GM19468 (cell line): ENCODE results near the gene ATP5PB.

ENCODE experiments used
- ATAC-seq: cut with Tn5 transposase; IDR thresholded peaks from one replicate; pipeline ENCODE4 v1.9.1; 2021; ENCODE audit warnings: mild to moderate bottlenecking, moderate library complexity, moderate number of reproducible peaks; ENCODE audit not compliant: unreplicated experiment; ENCODE audit errors: extremely low read depth

ATP5PB gene

DNA sequence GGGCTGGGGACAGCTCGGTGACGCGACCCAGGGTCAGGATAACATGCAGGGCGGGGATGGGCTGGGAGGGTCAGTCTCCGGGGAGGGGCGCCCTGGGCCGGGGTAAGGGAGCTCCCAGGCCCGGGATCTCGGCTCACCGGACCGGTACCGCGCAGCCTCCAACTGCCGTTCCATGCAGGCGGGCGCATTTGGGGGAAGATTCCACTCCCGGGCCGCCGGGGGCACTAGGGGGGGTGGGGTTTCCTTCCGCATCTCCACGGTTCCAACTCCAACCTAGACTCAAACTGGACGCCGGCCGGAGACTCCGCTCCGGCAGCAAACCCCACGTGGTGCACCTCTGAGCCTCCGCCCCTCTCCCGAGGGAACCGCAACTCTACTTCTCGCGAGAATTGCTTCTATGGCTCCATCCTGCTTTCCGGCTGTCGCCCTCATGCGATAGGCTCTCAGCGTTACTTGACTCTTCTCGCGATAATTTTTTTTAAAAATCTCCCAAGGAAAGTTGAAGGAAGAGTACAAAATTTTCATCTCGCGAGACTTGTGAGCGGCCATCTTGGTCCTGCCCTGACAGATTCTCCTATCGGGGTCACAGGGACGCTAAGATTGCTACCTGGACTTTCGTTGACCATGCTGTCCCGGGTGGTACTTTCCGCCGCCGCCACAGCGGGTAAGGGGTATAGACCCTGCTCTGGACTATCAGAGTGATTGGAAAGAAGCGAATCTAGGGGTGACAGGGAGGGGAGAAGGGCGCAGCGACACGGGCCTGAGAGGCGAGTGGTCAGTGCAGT is at the start of gene ATP5PB, which contains the start of gene WDR77:
Gene ATP5PB, plus strand, starts transcription at position 547 of the 785 bp plus-strand sequence. Its CDS starts 78 bp downstream, at position 625.
Gene WDR77, minus strand, starts transcription at position 339 of the 785 bp plus-strand sequence. Its CDS starts 87 bp downstream, at position 252.
- ATAC-seq: peak; percentile 95

DNA sequence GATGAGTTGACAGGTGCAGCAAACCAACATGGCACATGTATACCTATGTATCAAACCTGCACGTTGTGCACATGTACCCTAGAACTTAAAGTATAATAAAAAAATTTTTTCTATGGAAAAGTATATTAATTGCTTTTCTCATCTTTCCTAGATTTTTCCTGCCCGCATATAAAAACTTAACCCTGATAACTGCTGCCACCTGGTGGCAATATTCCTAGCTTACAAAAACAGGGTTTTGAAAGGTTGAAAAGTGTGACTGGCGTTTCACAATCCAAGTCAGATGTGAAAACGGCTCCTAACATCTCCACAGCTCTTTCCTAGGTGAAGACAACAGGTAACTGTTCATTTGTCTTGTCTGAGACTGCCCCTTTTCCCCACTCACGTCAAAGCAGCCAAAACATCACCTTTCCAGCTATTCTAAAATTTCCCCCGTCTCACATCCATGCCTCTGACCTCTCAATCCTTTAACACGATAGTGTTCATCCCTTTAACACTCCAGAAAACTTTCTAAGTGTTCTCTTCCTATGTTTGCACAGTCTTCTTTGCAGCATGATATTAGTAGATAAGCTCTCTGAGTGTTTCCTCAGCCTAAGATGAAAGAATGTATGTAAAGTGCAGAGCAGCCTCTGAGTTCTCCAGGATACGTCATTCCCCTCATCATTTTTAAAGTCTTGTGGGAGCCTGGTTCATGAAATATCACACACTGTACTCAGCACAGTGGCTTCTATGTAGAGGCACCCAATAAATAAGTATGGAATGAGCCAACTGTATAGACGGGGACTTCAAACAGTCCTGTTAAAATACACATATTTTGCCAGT is 49.3 kb upstream of the ATP5PB start:
- ATAC-seq: no peak

GRCh38 chr1:111402083-111402482 is 47.2 kb upstream of the ATP5PB start:
- no peak for ATAC-seq

GRCh38 chr1:111404588-111404987 is 44.7 kb upstream of the ATP5PB start:
- ATAC-seq: no peak

GRCh38 chr1:111406321-111406768 is 42.9 kb upstream of the ATP5PB start:
- ATAC-seq: peak; percentile 85

- ATAC-seq: no peak
Measured at GRCh38 chr1:111407301-111407700, 42.0 kb upstream of the ATP5PB start.

DNA sequence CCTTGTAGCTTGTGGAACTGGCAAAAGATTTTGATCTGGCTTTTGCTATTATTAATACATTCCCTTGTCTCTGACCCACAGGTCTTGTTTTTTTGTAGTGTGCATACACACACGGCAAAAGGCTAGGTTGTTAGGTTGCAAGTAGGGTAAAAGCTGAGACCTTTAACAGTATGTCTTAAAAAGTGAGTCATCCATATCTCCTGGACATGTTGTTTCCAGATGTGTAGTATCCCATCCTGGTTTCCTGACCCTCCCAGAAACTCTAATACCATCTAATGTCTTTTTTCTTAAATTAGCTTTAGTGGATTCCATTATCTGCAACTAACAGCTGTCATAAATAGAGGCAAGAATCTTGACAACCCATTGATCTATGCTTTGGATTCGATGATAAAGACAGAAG is 36.4 kb upstream of the ATP5PB start:
- no peak for ATAC-seq

DNA sequence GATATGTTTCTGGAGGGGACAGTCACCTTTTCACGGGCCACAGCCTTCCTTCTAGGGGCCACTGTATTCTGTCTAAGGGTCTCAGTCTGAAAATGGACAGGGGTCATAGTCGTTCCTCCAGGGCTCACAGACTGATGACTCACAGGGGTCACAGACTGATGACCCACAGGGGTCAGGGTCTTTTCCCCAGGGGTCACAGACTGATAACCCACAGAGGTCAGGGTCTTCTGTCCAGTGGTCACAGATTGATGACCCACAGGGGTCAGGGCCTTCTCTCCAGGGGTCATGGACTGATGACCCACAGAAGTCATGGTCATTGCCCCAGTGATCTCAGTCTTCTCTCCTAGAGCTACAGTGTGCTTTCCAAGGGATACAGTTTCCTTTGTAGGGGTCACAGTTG is 34.5 kb upstream of the ATP5PB start:
- no peak for ATAC-seq

DNA sequence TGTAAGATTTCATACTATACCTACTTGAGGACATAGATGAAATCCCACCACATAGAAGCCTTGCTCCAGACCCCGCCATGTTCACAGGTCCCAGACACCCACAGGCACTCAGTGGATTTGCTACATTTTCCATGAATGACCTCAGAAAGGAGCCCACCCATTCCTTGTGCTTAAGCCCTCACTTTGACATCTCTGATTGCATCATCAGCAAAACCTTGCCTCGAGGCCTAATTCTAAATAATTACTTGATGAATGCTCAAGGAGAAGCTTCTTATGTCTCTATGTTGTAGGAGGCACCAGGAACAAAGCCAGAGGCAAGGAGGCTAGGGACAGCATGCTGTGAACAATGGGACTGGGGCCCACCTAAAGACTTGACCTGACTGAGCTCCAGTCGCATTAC is 33.8 kb upstream of the ATP5PB start:
- no peak for ATAC-seq

GRCh38 chr1:111417755-111418154 is 31.5 kb upstream of the ATP5PB start:
- no peak for ATAC-seq

GRCh38 chr1:111419037-111419436 is 30.2 kb upstream of the ATP5PB start:
- no peak for ATAC-seq

DNA sequence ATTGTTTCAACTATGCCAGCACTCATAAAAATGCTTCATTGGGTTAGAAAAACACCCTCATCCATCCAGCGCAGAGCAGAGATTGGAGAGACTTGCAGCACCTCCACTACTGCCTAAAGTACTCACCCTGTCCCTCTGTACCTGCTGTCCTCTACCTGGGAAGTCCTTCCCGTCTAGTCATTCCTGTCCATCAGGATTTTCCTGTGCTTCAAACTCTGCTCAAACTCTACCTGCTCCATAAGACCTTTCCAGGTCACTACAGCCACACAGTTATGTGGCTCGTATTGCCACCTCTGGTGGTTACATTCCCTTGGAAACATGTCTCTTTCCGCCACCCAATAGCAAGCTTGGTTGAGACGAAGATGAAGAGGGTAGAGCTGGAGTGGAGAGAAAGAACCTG is 28.9 kb upstream of the ATP5PB start:
- no peak for ATAC-seq

- ATAC-seq: no peak
Measured at GRCh38 chr1:111422546-111423391, 26.5 kb upstream of the ATP5PB start.

DNA sequence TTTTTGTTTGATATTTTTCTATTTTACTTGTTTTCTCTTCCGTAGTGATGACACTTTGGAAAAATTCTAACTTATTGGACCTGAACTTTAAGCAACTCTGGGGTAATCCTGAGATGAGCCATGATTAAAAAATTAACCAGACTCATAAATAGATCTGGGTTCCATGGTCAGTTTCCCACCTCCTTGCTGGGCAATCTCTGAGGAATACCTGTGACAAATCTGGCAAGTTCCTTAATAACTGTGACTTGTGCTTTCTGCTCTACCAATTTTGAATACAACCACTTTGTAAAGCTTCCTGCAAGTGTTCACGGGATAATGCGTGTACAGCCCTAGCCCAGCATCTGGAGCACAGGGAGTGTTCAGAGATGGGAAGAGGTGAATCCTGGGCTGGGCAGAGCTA is 25.0 kb upstream of the ATP5PB start:
- no peak for ATAC-seq

DNA sequence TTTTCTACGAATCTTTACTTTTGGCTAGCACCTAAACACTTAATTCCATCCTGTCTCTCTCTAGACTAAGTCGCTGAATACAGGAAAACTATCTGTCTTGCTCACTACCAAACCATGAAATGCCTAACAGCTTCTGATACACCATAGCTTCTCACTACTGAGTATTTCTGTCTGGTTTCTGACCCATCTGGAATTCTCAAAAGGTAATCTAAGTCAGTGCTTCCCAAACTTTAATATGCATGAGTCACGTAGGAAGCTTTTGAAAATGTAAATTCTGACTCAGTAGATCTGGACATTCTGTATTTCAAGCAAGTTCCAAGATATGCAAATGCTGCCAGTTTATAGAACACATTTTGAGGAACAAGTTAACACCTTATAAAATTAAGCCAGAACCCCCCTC is 12.5 kb upstream of the ATP5PB start:
- ATAC-seq: no peak

DNA sequence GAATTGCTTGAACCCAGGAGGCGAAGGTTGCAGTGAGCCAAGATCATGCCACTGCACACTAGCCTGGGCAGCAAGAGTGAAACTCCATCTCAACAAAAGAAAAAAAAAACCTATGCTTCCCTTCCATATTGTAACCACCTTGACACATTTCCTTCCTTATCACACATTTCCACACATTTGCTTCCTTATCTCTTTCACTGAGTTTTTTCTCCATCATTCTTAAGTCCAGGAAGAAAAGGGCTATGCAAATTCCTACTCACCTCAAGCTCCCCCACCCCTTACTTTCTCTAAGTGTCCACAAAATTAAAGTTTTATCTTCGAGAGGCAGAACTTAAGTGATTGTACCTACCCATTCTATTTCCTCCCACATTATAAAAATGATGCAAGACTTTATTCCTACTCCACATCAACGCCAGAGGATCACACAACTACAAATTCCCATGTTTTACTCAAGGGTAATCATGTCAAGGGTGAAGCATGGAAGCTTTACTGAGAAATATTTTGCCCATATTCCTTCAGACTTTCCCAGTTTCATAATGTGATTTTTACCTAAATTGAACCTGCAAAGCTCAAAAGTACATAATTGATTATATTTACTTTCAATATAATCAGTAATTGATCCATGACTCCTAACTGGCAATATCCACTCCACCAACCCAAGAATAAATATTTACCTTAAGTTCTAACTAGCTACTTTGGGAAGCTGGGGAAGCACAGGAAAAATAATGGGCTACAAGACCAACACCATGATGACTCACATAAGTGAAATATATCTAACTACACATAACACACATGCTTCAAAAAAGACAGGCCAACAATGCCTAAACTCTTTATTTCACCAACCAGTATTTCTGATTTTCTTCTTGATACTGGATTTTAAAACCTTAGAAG is 9.6 kb upstream of the ATP5PB start:
- ATAC-seq: no peak

GRCh38 chr1:111441573-111442192 is 7.6 kb upstream of the ATP5PB start:
- no peak for ATAC-seq

GRCh38 chr1:111442457-111442856 is 6.8 kb upstream of the ATP5PB start:
- ATAC-seq: no peak

- ATAC-seq: no peak
Measured at GRCh38 chr1:111444031-111444430, 5.2 kb upstream of the ATP5PB start.
